Mucosa of descending colon (tissue), 3 donors: Measurements from ENCODE around the gene GLI3. TPM values are rescaled to one million over a fixed set of nuclear protein-coding genes. Genes with fewer than 3 reads are reported as not detected.

Experiments
- ATAC-seq: fragments of 200-7000 bp; cut with Tn5 transposase; one replicate; pipeline ENCODE4 v1.9.1; 2020; ENCODE audit warnings: mild to moderate bottlenecking, moderate library complexity
- DNase-seq, 3 donors: peaks; one replicate each; pipeline ENCODE4 v3.0.0-alpha.2; 2020
- H3K36me3 ChIP-seq: fragments of 200-600 bp; one replicate; pipeline ENCODE4 v1.8.0; 2021; ENCODE audit warnings: low read depth, mild to moderate bottlenecking
- H3K4me1 ChIP-seq: fragments of 200-600 bp; one replicate; pipeline ENCODE4 v1.8.0; 2021; ENCODE audit warnings: low read depth, mild to moderate bottlenecking
- H3K4me3 ChIP-seq: fragments of 200-600 bp; one replicate; pipeline ENCODE4 v1.8.0; 2021; ENCODE audit warnings: mild to moderate bottlenecking
- H3K9me3 ChIP-seq: fragments of 200-600 bp; one replicate; pipeline ENCODE4 v1.8.0; 2021; ENCODE audit warnings: mild to moderate bottlenecking
- intact Hi-C, 2 donors: fragments of 100-400 bp; cut with DNase I in 1 of 2; cut with micrococcal nuclease in 1 of 2; formaldehyde crosslinking; loops; one replicate each; pipeline versions ENCODE4 v1.11.0 to v1.11.1; 2022; cut with DNase I, micrococcal nuclease
- total RNA-seq, 3 donors: library from RNA; stranded (reverse); fragmentation: NEBNext Ultra II Directional in 2 of 3; extraction: Animal tissue kit (Norgen Biotek cat#: 25700) in 2 of 3; gene quantifications; one replicate each; pipeline versions ENCODE4 v1.2.1 to v1.2.4, GENCODE V29; 2021 to 2023
- TF ChIP-seq, protein P1 (sequence below): fragments of 200-600 bp; IDR thresholded peaks from one replicate; pipeline ENCODE4 v1.8.0; 2022; ENCODE audit warnings: antibody characterized with exemption, mild to moderate bottlenecking
- donor health status: DM: no; HTN: no; CAD: no; lungs with moderate emphysema.
- donor health status: DM: no; HTN: no; CAD: no.
- donor health status: DM: no; HTN: yes; CAD: no.

Gene GLI3
- total RNA-seq, 3 donors from 2014 or later, result 3.0 to 56.3 (median 8.8) TPM

- DNase-seq (no peak), ATAC-seq (no peak)
- intact Hi-C loops, result no loop called here
Observed at GRCh38 chr7:41928781-41929180, 308.2 kb downstream of the GLI3 start.

DNA sequence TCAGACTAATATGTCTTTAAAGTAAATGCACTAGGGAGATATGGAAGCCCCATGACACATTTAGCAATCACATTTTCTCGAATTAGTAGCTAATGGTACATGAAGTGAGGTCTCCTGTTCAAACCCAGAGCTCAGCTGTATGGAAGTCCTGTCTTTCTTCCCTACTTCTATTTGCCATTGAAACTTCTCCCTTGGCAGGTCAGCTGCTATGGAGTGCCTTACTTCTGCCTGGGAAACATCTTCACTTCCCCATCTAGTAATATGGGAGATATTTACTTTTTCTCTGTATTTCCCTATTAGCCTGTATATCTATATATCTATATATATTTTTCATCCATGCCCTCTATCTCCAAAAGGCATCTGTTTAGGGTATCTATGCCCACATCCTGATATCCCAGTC, 308.8 kb downstream of the GLI3 start:
- ATAC-seq (no peak), DNase-seq (no peak)
- intact Hi-C loops, result no loop called here

More at GRCh38 chr7:41928781-41929180, 308.2 kb downstream of the GLI3 start:
- H3K36me3 ChIP-seq, result no peaks in the 10 kb centered on the region
- H3K4me3 ChIP-seq, result no peak overlapping the region
- H3K4me1 ChIP-seq, result no peaks in the 10 kb centered on the region
- no peaks in the 10 kb centered on the region for H3K9me3 ChIP-seq
- TF ChIP-seq, protein P1, sequence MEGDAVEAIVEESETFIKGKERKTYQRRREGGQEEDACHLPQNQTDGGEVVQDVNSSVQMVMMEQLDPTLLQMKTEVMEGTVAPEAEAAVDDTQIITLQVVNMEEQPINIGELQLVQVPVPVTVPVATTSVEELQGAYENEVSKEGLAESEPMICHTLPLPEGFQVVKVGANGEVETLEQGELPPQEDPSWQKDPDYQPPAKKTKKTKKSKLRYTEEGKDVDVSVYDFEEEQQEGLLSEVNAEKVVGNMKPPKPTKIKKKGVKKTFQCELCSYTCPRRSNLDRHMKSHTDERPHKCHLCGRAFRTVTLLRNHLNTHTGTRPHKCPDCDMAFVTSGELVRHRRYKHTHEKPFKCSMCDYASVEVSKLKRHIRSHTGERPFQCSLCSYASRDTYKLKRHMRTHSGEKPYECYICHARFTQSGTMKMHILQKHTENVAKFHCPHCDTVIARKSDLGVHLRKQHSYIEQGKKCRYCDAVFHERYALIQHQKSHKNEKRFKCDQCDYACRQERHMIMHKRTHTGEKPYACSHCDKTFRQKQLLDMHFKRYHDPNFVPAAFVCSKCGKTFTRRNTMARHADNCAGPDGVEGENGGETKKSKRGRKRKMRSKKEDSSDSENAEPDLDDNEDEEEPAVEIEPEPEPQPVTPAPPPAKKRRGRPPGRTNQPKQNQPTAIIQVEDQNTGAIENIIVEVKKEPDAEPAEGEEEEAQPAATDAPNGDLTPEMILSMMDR, result no peak

DNA sequence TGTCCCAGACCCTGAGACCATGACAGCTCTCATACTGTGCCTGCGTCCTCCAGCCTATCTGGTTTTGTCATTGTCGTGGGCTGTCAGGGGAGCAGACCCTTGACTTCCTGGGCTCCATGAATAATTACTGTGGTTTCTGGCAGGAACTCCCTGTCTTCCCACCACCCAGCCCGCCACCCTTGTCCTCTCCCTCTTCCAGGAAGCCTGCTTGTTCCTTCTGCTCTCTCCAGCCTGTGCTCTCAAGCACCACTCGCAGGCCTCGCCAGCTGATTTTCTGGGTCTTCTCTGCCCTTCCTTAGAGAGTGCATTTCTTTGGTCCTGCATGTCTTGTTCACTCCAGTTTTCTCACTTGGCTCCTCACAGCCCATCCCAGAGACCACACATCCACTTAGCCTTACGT, 309.6 kb downstream of the GLI3 start:
- ATAC-seq, result no peak
- intact Hi-C loops, result no loop called here

More for the DNA sequence above, 308.8 kb downstream of the GLI3 start:
- H3K4me3 ChIP-seq, result no peak overlapping the region
- H3K4me1 ChIP-seq, result no peaks in the 10 kb centered on the region
- H3K36me3 ChIP-seq, result no peaks in the 10 kb centered on the region
- no peaks in the 10 kb centered on the region for H3K9me3 ChIP-seq
- TF ChIP-seq, protein P1, result no peak

DNA sequence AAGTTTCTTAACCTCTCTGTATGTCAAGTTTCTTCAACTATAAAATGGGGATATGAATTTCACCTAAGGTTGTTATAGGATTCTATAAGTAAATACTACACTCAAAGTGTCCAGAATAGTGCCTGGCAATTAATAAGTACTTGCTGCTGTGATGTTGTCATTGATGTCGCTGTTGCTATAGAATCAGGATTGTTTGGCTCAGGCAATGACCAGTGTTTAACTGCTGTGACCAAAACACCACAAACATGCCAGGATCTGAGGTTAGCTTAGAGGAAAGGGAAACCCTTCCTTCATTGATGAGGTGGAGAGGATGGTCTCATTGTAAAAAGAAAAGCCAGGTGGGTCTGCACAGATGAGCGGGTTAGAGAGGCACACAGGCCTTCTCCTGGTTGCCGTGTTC, 311.1 kb downstream of the GLI3 start:
- Histone ChIP-seq H3K4me1 (no peaks in the 10 kb centered on the region), H3K4me3 (no peak overlapping the region), H3K36me3 (no peaks in the 10 kb centered on the region), H3K9me3 (no peaks in the 10 kb centered on the region)
- intact Hi-C loops, result no loop called here
- no peak for DNase-seq
- TF ChIP-seq, protein P1, result no peak
- no peak for ATAC-seq

More for the DNA sequence above, 309.6 kb downstream of the GLI3 start:
- TF ChIP-seq, protein P1, result no peak
- Histone ChIP-seq H3K9me3 (no peaks in the 10 kb centered on the region), H3K36me3 (no peaks in the 10 kb centered on the region), H3K4me3 (no peak overlapping the region), H3K4me1 (no peaks in the 10 kb centered on the region)
- no peak for DNase-seq

DNA sequence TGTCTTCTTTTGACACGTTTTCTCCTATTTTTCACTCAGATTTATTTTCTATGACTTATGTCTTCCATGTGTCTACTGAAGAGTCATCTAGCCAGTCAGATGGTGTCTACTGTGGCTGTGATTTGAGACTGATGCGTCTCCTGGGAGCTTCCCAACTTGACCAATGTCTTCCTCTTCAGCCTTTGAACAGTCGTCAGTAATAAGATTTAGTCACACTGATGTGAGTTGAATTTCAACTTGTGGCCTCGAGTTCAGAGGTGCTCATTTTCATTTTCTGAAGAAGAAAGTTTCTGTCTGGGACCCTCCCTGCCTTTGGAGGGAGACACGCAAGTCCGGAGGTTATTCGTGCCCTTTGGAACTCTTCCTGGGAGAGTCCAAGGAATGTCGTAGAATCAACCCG, 312.2 kb downstream of the GLI3 start:
- ATAC-seq, result no peak
- no peaks in the 10 kb centered on the region for H3K4me1 ChIP-seq
- H3K4me3 ChIP-seq, result no peak overlapping the region
- no peaks in the 10 kb centered on the region for H3K36me3 ChIP-seq
- H3K9me3 ChIP-seq, result no peaks in the 10 kb centered on the region
- TF ChIP-seq, protein P1, result no peak
- intact Hi-C loops, result no loop called here
- no peak for DNase-seq

- ATAC-seq, result no peak
- Histone ChIP-seq H3K9me3 (no peaks in the 10 kb centered on the region), H3K4me1 (no peaks in the 10 kb centered on the region), H3K36me3 (no peaks in the 10 kb centered on the region), H3K4me3 (no peak overlapping the region)
- intact Hi-C loops, result no loop called here
- TF ChIP-seq, protein P1, result no peak
- DNase-seq, result no peak
Observed at GRCh38 chr7:41922373-41922772, 314.6 kb downstream of the GLI3 start.
